ENCODE measurements around the gene GPR17. TPM values are rescaled to one million over a fixed set of nuclear protein-coding genes. Genes with fewer than 3 reads are reported as not detected.

The GPR17 gene
- total RNA-seq, 4 donors from 2014 or later: not detected

DNA sequence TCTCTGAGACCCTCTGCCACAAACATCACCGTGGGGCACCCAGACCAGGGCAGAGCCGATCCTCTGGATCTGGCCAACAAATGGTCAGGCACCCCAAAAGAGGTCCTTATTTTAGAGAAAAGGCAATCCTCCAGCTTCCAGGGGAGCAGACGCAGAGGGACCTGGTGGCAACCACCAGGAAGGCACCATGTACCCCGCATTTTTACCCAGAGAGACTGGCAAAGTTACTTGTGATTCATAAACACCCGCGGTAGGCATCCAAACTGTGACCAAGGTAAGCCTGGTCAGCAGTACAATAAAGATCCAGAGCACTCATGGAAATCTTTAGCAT, 18.9 kb downstream of the GPR17 start:
- H3K4me1 ChIP-seq: peaks cover 0 to 30% of the 10 kb centered on the region in 2 donors
- intact Hi-C loops (cut with DNase I): no loop called here
- no peak for TF ChIP-seq POLR2A (IDR thresholded peaks at IDR 0.05)
- TF ChIP-seq, protein P1, sequence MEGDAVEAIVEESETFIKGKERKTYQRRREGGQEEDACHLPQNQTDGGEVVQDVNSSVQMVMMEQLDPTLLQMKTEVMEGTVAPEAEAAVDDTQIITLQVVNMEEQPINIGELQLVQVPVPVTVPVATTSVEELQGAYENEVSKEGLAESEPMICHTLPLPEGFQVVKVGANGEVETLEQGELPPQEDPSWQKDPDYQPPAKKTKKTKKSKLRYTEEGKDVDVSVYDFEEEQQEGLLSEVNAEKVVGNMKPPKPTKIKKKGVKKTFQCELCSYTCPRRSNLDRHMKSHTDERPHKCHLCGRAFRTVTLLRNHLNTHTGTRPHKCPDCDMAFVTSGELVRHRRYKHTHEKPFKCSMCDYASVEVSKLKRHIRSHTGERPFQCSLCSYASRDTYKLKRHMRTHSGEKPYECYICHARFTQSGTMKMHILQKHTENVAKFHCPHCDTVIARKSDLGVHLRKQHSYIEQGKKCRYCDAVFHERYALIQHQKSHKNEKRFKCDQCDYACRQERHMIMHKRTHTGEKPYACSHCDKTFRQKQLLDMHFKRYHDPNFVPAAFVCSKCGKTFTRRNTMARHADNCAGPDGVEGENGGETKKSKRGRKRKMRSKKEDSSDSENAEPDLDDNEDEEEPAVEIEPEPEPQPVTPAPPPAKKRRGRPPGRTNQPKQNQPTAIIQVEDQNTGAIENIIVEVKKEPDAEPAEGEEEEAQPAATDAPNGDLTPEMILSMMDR (IDR thresholded peaks at IDR 0.05): no peak

DNA sequence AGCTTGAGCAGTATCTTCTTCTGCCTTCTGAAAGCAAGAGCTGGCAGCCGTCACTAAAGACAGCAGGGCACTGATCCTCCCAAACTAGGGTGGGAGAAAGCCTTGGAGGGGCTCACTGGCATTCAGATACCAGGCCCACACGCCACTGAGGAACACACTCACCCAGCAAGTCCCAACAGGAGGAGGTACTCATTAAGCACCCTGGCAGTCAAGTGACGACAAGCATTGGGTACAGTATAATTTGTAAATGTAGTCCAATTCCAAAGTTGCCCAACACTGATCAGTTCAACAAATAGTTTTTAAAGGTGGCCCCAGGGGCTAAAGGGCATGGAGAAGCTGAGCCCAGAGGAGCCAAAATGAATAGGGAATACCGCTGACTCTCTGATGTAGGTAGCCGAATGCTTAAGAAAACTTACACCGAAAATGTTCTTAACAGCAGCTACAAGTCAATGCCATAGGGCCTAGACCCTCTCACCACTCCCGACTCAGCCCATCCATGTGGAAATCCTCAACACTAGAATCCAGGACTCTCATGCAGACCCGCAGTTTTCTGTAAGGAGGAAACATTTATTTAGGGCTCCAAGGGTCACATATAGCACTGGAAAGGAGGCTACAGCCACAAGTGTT, 19.4 kb downstream of the GPR17 start:
- H3K4me1 ChIP-seq: peaks cover 0 to 30% of the 10 kb centered on the region in 2 donors
- TF ChIP-seq, protein P1 (IDR thresholded peaks at IDR 0.05): no peak
- no peak for TF ChIP-seq POLR2A (IDR thresholded peaks at IDR 0.05)
- H3K36me3 ChIP-seq: no peaks in the 10 kb centered on the region
- no peaks in the 10 kb centered on the region for H3K27me3 ChIP-seq
- 89 to 96% methylated on average over 7 to 8 of the region's 8 CpGs for WGBS, 2 donors
- H3K4me3 ChIP-seq (replicated peaks in 1 of 3): no peak overlapping the region
- no peaks in the 10 kb centered on the region for H3K9me3 ChIP-seq
- intact Hi-C loops (cut with DNase I): no loop called here
- H3K27ac ChIP-seq: peak overlapping the region in 2 of 3 donors; percentile 65 to 70
- DNase-seq: no peak

More for the DNA sequence above, 18.9 kb downstream of the GPR17 start:
- no peak for DNase-seq
- Histone ChIP-seq H3K4me3 (replicated peaks in 1 of 3) (no peak overlapping the region), H3K9me3 (no peaks in the 10 kb centered on the region), H3K36me3 (no peaks in the 10 kb centered on the region), H3K27ac (peak overlapping the region; percentile 15 to 70 (median 65)), H3K27me3 (no peaks in the 10 kb centered on the region)
- 79 to 96% methylated on average over 5 to 6 of the region's 6 CpGs for WGBS, 2 donors

DNA sequence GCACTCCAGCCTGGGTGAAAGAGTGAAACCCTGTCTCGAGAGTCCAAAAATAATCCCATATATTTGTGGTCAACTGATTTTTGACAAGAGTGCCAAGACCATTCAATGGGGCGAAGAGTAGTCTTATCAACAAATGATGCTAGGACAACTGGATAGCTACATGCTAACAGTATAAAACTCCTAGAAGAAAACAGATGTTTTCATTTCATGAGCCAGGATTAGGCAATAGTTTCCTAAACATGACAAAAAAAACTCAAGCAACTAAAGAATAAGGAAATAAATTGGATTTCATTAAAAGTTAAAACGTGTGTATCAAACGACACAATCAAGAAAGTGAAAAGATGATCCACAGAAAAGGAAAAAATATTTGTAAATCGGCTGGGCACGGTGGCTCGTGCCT, 23.1 kb downstream of the GPR17 start:
- H3K4me1 ChIP-seq: peaks cover 0 to 3% of the 10 kb centered on the region in 2 donors
- no peaks in the 10 kb centered on the region for H3K27me3 ChIP-seq
- DNase-seq: no peak
- no peaks in the 10 kb centered on the region for H3K9me3 ChIP-seq
- TF ChIP-seq, protein P1 (IDR thresholded peaks at IDR 0.05): no peak
- TF ChIP-seq POLR2A (IDR thresholded peaks at IDR 0.05): no peak
- no peak overlapping the region for H3K27ac ChIP-seq
- intact Hi-C loops (cut with DNase I): no loop called here
- H3K36me3 ChIP-seq: no peaks in the 10 kb centered on the region
- WGBS, 2 donors: 84 to 88% methylated on average over 7 of the region's 7 CpGs
- H3K4me3 ChIP-seq (replicated peaks in 1 of 3): no peak overlapping the region

DNA sequence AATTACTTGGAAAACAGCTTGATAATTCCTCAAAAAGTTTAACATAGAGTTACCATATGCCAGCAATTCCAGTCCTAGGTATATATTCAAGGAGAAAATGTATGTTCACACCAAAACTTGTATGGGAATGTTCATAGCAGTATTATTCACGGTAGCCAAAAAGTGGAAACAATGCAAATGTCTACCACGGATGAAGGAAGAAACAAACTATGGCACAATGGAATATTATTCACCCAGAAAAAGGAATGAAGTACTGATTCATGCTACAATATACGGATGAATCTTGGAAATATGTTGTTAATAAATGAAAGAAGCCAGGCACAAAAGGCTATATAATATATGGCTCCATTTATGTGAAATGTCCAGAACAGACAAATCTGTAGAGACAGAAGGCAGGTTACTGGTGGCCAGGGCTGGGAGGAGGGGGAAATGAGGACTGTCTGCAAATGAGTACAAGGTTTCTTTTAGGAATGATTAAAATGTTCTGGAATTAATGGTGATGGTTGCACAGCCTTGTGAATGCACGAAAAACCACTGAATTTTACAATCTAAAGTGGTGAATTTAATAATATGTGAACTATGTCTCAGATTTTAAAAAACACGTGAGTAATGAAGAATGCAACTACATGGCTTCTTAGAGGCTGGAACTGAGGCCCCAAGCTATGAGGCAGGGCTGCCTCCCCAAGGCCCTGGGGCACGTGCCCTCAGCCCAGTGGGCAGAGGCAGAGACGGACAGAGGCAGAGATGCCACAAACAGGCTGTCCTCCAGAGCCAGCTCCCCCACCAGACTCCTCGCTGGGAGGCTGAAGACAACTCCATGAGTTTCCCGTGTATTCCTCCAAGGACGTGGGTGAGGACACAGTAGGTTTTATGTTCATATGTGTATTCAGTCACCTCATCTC, 24.4 kb downstream of the GPR17 start:
- no peak for DNase-seq
- Histone ChIP-seq H3K4me3 (replicated peaks in 1 of 3) (no peak overlapping the region), H3K9me3 (no peaks in the 10 kb centered on the region), H3K27ac (no peak overlapping the region), H3K27me3 (no peaks in the 10 kb centered on the region), H3K4me1 (peaks cover under 1 to 10% of the 10 kb centered on the region in 2 donors), H3K36me3 (no peaks in the 10 kb centered on the region)
- 75 to 85% methylated on average over 10 of the region's 10 CpGs for WGBS, 2 donors
- TF ChIP-seq POLR2A (IDR thresholded peaks at IDR 0.05): no peak
- TF ChIP-seq, protein P1 (IDR thresholded peaks at IDR 0.05): no peak
- intact Hi-C loops (cut with DNase I): no loop called here

DNA sequence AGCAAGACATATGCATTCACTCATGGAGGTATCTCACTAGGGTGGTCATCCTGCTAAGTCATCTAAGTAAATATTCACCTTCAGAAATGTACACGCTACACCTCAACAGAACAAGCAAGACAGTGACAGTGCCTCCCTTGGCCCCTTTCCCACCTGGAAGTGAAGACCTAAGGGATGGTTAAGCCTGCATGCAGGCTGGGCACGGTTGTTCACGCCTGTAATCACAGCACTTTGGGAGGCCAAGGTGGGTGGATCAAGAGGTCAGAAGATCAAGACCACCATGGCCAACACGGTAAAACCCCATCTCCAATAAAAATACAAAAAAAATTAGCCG, 25.0 kb downstream of the GPR17 start:
- Histone ChIP-seq H3K9me3 (no peaks in the 10 kb centered on the region), H3K4me3 (replicated peaks in 1 of 3) (no peak overlapping the region), H3K36me3 (no peaks in the 10 kb centered on the region), H3K4me1 (peaks cover 7 to 14% of the 10 kb centered on the region in 2 donors), H3K27me3 (no peaks in the 10 kb centered on the region), H3K27ac (no peak overlapping the region)
- 82 to 92% methylated on average over 5 of the region's 5 CpGs for WGBS, 2 donors
- intact Hi-C loops (cut with DNase I): no loop called here
- no peak for DNase-seq
- no peak for TF ChIP-seq POLR2A (IDR thresholded peaks at IDR 0.05)
- TF ChIP-seq, protein P1 (IDR thresholded peaks at IDR 0.05): no peak

Data from thyroid gland (tissue), 4 donors.